ENCODE data around the gene DOCK6. TPM values are rescaled to one million over a fixed set of nuclear protein-coding genes. Genes with fewer than 3 reads are reported as not detected.

Gene DOCK6
- total and polyA plus RNA-seq, 2 of the 13 experiments (the other 11 are each of a cell fraction or from before 2014, with no cell fraction given): 5.4 to 38.1 TPM

DNA sequence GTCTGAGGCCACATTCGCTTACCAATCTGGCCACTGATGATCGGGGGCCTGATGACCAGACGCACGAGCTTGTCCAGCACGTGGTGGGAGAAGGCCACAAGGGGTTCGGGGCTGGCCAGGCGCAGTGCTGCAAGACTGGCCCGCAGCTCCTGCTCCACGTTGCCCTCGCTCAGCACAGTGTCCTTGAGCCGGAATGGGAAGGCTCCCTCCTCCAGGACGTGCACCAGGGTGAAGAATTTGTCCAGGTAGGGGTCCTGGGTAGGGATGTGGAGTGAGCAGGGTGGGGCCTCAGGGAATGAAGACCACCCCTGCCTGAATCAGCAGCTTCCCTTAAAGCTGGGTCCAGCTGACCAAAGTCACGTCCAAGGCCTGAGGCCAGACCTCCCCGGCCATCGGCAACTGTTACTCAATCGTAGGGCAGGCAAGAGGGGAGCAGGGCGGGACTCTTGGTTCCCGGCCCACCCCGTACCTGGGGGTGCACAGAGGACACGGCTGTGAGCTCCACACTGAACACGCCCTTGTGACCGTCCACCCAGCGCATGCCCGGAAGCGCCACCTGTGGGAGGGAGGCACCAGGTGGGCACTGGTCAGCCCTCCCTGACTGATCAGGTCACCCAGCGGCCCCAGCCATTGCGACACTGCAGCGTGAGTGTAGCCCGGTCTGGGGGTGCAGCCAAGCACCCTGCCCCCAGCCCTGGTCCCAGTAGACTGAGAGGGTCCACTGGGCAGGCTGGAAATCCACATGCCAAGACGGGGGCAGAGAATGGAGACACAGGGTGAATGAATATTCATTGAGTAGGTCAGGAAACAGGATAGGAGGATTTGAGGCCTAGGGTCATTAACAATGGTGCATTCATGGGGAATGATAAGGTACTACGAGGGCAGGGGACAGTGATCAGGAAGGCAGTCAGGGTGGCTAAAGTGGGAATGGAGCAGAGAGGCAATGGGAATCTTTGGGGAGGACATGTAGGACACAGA is 25.7 kb downstream of the DOCK6 start (continued):
- TF ChIP-seq, protein P1, sequence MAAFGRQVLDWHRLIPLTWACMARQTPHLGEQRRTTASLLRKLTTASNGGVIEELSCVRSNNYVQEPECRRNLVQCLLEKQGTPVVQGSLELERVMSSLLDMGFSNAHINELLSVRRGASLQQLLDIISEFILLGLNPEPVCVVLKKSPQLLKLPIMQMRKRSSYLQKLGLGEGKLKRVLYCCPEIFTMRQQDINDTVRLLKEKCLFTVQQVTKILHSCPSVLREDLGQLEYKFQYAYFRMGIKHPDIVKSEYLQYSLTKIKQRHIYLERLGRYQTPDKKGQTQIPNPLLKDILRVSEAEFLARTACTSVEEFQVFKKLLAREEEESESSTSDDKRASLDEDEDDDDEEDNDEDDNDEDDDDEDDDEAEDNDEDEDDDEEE (CRISPR knock-in tag; IDR thresholded peaks at IDR 0.05): 0 out of 2 replicates have a peak, but pooled peaks have one; percentile 20
- TF ChIP-seq ZNF484 (CRISPR knock-in tag; IDR thresholded peaks at IDR 0.05; ENCODE audit: borderline replicate concordance, low read depth) (no peak), KLF6 (CRISPR knock-in tag; IDR thresholded peaks at IDR 0.05) (no peak; the same call in 1 of the 2 replicates), RFXANK (CRISPR knock-in tag; IDR thresholded peaks at IDR 0.05) (no peak), KDM2A (CRISPR knock-in tag; IDR thresholded peaks at IDR 0.05; ENCODE audit: borderline replicate concordance, low read depth) (peak; percentile 73; the same call in 1 of the 2 replicates), GABPA (IDR thresholded peaks at IDR 0.05; ENCODE audit: low read depth, low read length) (no peak), GABPA (CRISPR knock-in tag; IDR thresholded peaks at IDR 0.05; ENCODE audit: low read depth) (no peak), TAF1 (CRISPR knock-in tag; IDR thresholded peaks at IDR 0.05) (peak; percentile 27; the same call in 1 of the 2 replicates), ZNF577 (CRISPR knock-in tag; IDR thresholded peaks at IDR 0.05; ENCODE audit: borderline replicate concordance, low read depth) (no peak), NFKB2 (CRISPR knock-in tag; IDR thresholded peaks at IDR 0.05; ENCODE audit: borderline replicate concordance) (peak; percentile 39; the same call in 1 of the 2 replicates), ZKSCAN8 (CRISPR knock-in tag; IDR thresholded peaks at IDR 0.05; ENCODE audit: borderline replicate concordance) (no peak; the same call in 1 of the 2 replicates), EED (CRISPR knock-in tag; IDR thresholded peaks at IDR 0.05) (no peak; the same call in 1 of the 2 replicates), ELF3 (CRISPR knock-in tag; IDR thresholded peaks at IDR 0.05) (peak; percentile 52; the same call in 1 of the 2 replicates), ARNT (IDR thresholded peaks at IDR 0.05) (no peak), ZNF619 (CRISPR knock-in tag; IDR thresholded peaks at IDR 0.05) (0 out of 2 replicates have a peak, but pooled peaks have one; percentile 61), HOXA5 (CRISPR knock-in tag; IDR thresholded peaks at IDR 0.05) (peak; percentile 52; the same call in 1 of the 2 replicates), NCOA2 (CRISPR knock-in tag; IDR thresholded peaks at IDR 0.05) (peak; percentile 66), NFRKB (IDR thresholded peaks at IDR 0.05) (no peak; the same call in 1 of the 2 replicates), HNRNPK (IDR thresholded peaks at IDR 0.05; ENCODE audit: low read depth, low read length, poor library complexity, severe bottlenecking) (no peak), MAFF (IDR thresholded peaks at IDR 0.05; ENCODE audit: low read depth, low read length) (no peak), DMAP1 (CRISPR knock-in tag; IDR thresholded peaks at IDR 0.05) (peak; percentile 78), SOX13 (IDR thresholded peaks at IDR 0.05) (no peak), SOX13 (CRISPR knock-in tag; conservative IDR thresholded peaks at IDR 0.05 in 1 of 2, IDR thresholded peaks at IDR 0.05 in 1 of 2) (peak in 1 of 2 experiments; percentile 67; a peak in 1 of 4 replicates), MIER2 (CRISPR knock-in tag; IDR thresholded peaks at IDR 0.05) (no peak; the same call in 1 of the 2 replicates), ZNF790 (CRISPR knock-in tag; IDR thresholded peaks at IDR 0.05; ENCODE audit: borderline replicate concordance) (peak; percentile 58; the same call in 1 of the 2 replicates), ZNF780A (CRISPR knock-in tag; IDR thresholded peaks at IDR 0.05) (0 out of 2 replicates have a peak, but pooled peaks have one; percentile 75), GZF1 (CRISPR knock-in tag; IDR thresholded peaks at IDR 0.05) (no peak)
- TF ChIP-seq, protein P2, sequence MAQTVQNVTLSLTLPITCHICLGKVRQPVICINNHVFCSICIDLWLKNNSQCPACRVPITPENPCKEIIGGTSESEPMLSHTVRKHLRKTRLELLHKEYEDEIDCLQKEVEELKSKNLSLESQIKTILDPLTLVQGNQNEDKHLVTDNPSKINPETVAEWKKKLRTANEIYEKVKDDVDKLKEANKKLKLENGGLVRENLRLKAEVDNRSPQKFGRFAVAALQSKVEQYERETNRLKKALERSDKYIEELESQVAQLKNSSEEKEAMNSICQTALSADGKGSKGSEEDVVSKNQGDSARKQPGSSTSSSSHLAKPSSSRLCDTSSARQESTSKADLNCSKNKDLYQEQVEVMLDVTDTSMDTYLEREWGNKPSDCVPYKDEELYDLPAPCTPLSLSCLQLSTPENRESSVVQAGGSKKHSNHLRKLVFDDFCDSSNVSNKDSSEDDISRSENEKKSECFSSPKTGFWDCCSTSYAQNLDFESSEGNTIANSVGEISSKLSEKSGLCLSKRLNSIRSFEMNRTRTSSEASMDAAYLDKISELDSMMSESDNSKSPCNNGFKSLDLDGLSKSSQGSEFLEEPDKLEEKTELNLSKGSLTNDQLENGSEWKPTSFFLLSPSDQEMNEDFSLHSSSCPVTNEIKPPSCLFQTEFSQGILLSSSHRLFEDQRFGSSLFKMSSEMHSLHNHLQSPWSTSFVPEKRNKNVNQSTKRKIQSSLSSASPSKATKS (CRISPR knock-in tag; IDR thresholded peaks at IDR 0.05): no peak
- TF ChIP-seq, protein P3, sequence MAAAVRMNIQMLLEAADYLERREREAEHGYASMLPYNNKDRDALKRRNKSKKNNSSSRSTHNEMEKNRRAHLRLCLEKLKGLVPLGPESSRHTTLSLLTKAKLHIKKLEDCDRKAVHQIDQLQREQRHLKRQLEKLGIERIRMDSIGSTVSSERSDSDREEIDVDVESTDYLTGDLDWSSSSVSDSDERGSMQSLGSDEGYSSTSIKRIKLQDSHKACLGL (CRISPR knock-in tag; IDR thresholded peaks at IDR 0.05): no peak; the same call in none of the 2 replicates

Data from HepG2 (cell line).